Sigmoid colon (tissue), 4 donors: ENCODE data around the gene JAZF1.

ENCODE experiments used
- CTCF ChIP-seq, 4 experiments: fragments of 450-650 bp in 3 of 4; fragments of 200-600 bp in 1 of 4; IDR thresholded peaks; one replicate each; pipeline ENCODE4 v1.5.1; 2016 to 2019; ENCODE audit warnings: antibody characterized with exemption in 4 of 4, mild to moderate bottlenecking in 3 of 4, moderate library complexity in 2 of 4
- EP300 ChIP-seq, 4 donors: sonication (generic); formaldehyde crosslinking; IDR thresholded peaks; one replicate each; pipeline ENCODE4 v1.6.1; 2017; ENCODE audit warnings: antibody characterized with exemption in 4 of 4
- POLR2A ChIP-seq, 2 donors: fragments of 450-650 bp; IDR thresholded peaks; one replicate each; pipeline ENCODE4 v1.6.1; 2016; ENCODE audit warnings: antibody characterized with exemption in 2 of 2, mild to moderate bottlenecking in 2 of 2, moderate library complexity in 2 of 2
- POLR2AphosphoS5 ChIP-seq, 4 donors: sonication (generic); formaldehyde crosslinking; IDR thresholded peaks; one replicate each; pipeline ENCODE4 v1.6.1; 2017; ENCODE audit warnings: antibody characterized with exemption in 4 of 4

- TF ChIP-seq CTCF (IDR thresholded peaks at IDR 0.05) (no peak), POLR2A (IDR thresholded peaks at IDR 0.05) (no peak), EP300 (IDR thresholded peaks at IDR 0.05) (no peak), POLR2AphosphoS5 (IDR thresholded peaks at IDR 0.05) (no peak)
These were observed 5.5 kb downstream of the JAZF1 start for GRCh38 chr7:28174901-28175661.
